ENCODE measurements around the gene IMMP2L. TPM values are rescaled to one million over a fixed set of nuclear protein-coding genes. Genes with fewer than 3 reads are reported as not detected.

IMMP2L gene
- total and polyA plus RNA-seq, 2 of the 13 experiments (the other 11 are each of a cell fraction or from before 2014, with no cell fraction given): 7.8 to 16.9 TPM

- H3K9me3 ChIP-seq (ENCODE audit: low read length): no peaks in the 10 kb centered on the region
- H4K20me1 ChIP-seq (ENCODE audit: insufficient read depth, low read length): no peaks in the 10 kb centered on the region
- no peak overlapping the region for H3K4me3 ChIP-seq (replicated peaks in 1 of 3; ENCODE audit: insufficient read depth in 1 of 3, low read depth in 2 of 3, low read length in 3 of 3)
- no TSS peak for BruUV-seq (replicated peaks)
- intact Hi-C loops (cut with micrococcal nuclease; ENCODE audit: unreplicated experiment): no loop called here
- ATAC-seq (no peak), FAIRE-seq (no peak), DNase-seq (ENCODE audit: low spot score) (no peak)
- H3K79me2 ChIP-seq (ENCODE audit: insufficient read depth, low read length): no peaks in the 10 kb centered on the region
- TF ChIP-seq ZNF354B (CRISPR knock-in tag; IDR thresholded peaks at IDR 0.05): no peak
- H2AFZ ChIP-seq (ENCODE audit: low read length): no peak overlapping the region
- ChIA-PET POLR2A (no interaction called here), CTCF (ENCODE audit: low intra/inter-chr PET ratio, low total read pairs) (no interaction called here)
- in situ Hi-C loops (cut with HindIII; ENCODE audit: extremely low pct_ligation_motif_present, low pct_unique_long_range_greater_than_20kb): no loop called here
- no peak overlapping the region for H3K9ac ChIP-seq (ENCODE audit: insufficient read depth, low read depth, low read length)
- no peak overlapping the region for H3K27ac ChIP-seq (ENCODE audit: extremely low read length, insufficient read depth, low read length)
- H3K4me2 ChIP-seq (ENCODE audit: low read depth, low read length): no peak overlapping the region
- H3K27me3 ChIP-seq (ENCODE audit: control insufficient read depth in 1 of 2, insufficient read depth in 2 of 2, low read length in 2 of 2): no peaks in the 10 kb centered on the region
- peaks cover 10% of the 10 kb centered on the region for H3K4me1 ChIP-seq (ENCODE audit: insufficient read depth, low read length)
- no peaks in the 10 kb centered on the region for H3K36me3 ChIP-seq (replicated peaks in 1 of 2; ENCODE audit: control insufficient read depth in 1 of 2, insufficient read depth in 2 of 2, low read length in 2 of 2)
Observed at GRCh38 chr7:111530356-111530668, 32.0 kb downstream of the IMMP2L start.

DNA sequence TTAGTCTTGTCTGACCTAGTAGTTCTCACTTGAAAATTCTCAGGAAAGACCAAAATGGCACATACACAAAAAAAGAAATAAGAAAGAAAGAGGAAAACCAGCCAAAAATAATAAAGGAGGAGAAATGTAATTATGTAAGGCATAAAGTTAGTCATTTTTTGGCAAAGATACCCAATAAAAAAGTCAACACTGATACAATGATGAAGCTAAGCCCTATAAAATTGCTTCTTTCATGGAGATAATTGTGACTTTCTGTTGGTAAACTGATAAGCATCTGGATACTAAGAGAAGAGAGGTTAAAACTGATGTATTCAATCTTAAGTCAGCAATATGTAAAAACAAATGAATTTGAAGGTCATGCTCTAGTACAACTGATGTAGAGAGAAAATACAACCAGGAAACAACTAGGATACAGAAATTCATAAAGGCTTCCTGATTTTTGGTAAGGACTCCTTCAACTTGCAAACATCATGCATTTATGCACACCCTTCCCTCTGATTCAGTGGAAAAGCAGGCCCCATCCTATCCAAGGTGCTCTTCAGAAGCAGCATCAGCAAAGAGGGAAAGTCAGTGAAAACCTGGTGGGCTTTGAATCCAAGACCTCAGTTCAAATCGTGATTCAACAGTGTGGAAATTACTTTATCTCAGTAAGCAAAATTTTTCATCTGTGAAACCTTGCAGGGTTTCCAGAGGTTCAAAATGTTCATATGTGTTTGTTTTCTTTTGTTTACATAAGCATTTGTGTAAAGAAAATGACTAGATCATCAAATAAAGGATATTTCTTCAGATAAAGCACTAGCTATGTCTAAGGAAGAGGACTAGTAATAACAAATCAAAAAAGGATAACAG is 32.6 kb downstream of the IMMP2L start:
- Histone ChIP-seq H4K20me1 (ENCODE audit: insufficient read depth, low read length) (no peaks in the 10 kb centered on the region), H3K9me3 (ENCODE audit: low read length) (no peaks in the 10 kb centered on the region), H2AFZ (ENCODE audit: low read length) (no peak overlapping the region), H3K27me3 (ENCODE audit: control insufficient read depth in 1 of 2, insufficient read depth in 2 of 2, low read length in 2 of 2) (no peaks in the 10 kb centered on the region), H3K9ac (ENCODE audit: insufficient read depth, low read depth, low read length) (no peak overlapping the region), H3K4me3 (replicated peaks in 1 of 3; ENCODE audit: insufficient read depth in 1 of 3, low read depth in 2 of 3, low read length in 3 of 3) (no peak overlapping the region), H3K27ac (ENCODE audit: extremely low read length, insufficient read depth, low read length) (no peak overlapping the region), H3K4me1 (ENCODE audit: insufficient read depth, low read length) (peaks cover 10% of the 10 kb centered on the region), H3K36me3 (replicated peaks in 1 of 2; ENCODE audit: control insufficient read depth in 1 of 2, insufficient read depth in 2 of 2, low read length in 2 of 2) (no peaks in the 10 kb centered on the region), H3K4me2 (ENCODE audit: low read depth, low read length) (no peak overlapping the region), H3K79me2 (ENCODE audit: insufficient read depth, low read length) (no peaks in the 10 kb centered on the region)
- DNase-seq (ENCODE audit: low spot score): peak; percentile 5
- CTCF ChIA-PET (ENCODE audit: low intra/inter-chr PET ratio, low total read pairs): no interaction called here
- whole genome bisulfite sequencing (ENCODE audit: low lambda C conversion rate): 16% methylated on average over 1 of the region's 1 CpG
- no peak for ATAC-seq
- POLR2A ChIA-PET: no interaction called here
- in situ Hi-C loops (cut with HindIII; ENCODE audit: extremely low pct_ligation_motif_present, low pct_unique_long_range_greater_than_20kb) (no loop called here), intact Hi-C loops (cut with micrococcal nuclease; ENCODE audit: unreplicated experiment) (no loop called here)
- no peak for FAIRE-seq
- BruUV-seq (replicated peaks): no TSS peak
- TF ChIP-seq HMGXB3 (CRISPR knock-in tag; IDR thresholded peaks at IDR 0.05; ENCODE audit: borderline replicate concordance) (no peak), MAFF (IDR thresholded peaks at IDR 0.05; ENCODE audit: low read depth, low read length) (peak; percentile 78), NR3C1 (CRISPR knock-in tag; IDR thresholded peaks at IDR 0.05) (no peak), FOXA1 (IDR thresholded peaks at IDR 0.05) (peak; percentile 68; the same call in 1 of the 2 replicates), FOXA1 (CRISPR knock-in tag; IDR thresholded peaks at IDR 0.05) (no peak), ZNF263 (CRISPR knock-in tag; IDR thresholded peaks at IDR 0.05) (no peak), ZNF609 (CRISPR knock-in tag; IDR thresholded peaks at IDR 0.05; ENCODE audit: borderline replicate concordance) (no peak), MAFK (conservative IDR thresholded peaks at IDR 0.05 in 1 of 2, IDR thresholded peaks at IDR 0.05 in 1 of 2; ENCODE audit: low read length in 2 of 2) (peak; percentile 71 to 81), CEBPG (CRISPR knock-in tag; IDR thresholded peaks at IDR 0.05) (no peak)

Measured in HepG2 (cell line).